ENCODE measurements around the gene MYO1E. TPM values are rescaled to one million over a fixed set of nuclear protein-coding genes. Genes with fewer than 3 reads are reported as not detected.
"Not testable (repeated sequence)": the region's sequence is repeated elsewhere in the genome, so short reads cannot be mapped to it uniquely, and the experiment has no call there.

MYO1E gene
- total RNA-seq, 1 donor from 2014 or later = 190 TPM

GRCh38 chr15:59166166-59166565 lies 206.5 kb downstream of the MYO1E start:
- Histone ChIP-seq H3K36me3 (ENCODE audit: control insufficient read depth, insufficient read depth, low read length) (peaks cover 3% of the 10 kb centered on the region), H3K4me3 (ENCODE audit: low read depth, low read length) (no peak overlapping the region), H3K27me3 (ENCODE audit: control insufficient read depth, insufficient read depth, low read length) (no peaks in the 10 kb centered on the region)
- DNase-seq (ENCODE audit: low read depth) = no peak
- TF ChIP-seq CTCF (IDR thresholded peaks at IDR 0.05; ENCODE audit: insufficient read depth, low read length, poor library complexity, severe bottlenecking) = no peak

DNA sequence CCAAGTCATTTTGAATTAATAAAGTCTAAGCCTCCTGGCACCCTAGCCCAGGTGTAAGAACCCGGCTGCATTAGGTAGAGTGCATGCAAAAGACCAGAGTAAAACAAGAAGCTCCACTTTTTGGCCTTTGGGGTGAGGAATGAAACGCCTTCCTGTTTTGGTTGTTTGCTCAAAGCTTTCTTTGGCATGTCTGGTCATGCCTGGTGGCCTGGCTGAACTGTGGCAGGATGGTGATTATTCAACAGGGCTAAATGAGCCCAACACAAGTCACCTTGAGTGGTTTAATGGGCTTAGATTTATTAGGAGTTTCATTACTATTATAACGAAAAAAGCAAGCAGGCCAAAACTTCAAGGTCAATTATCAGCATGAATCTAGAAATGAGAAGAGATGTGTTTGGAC lies 206.9 kb downstream of the MYO1E start:
- no peak overlapping the region for H3K4me3 ChIP-seq (ENCODE audit: low read depth, low read length)
- TF ChIP-seq CTCF (IDR thresholded peaks at IDR 0.05; ENCODE audit: insufficient read depth, low read length, poor library complexity, severe bottlenecking) = no peak
- DNase-seq (ENCODE audit: low read depth) = no peak
- H3K36me3 ChIP-seq (ENCODE audit: control insufficient read depth, insufficient read depth, low read length) = peaks cover 3% of the 10 kb centered on the region
- H3K27me3 ChIP-seq (ENCODE audit: control insufficient read depth, insufficient read depth, low read length) = no peaks in the 10 kb centered on the region

- not testable (repeated sequence) for H3K36me3 ChIP-seq (ENCODE audit: control insufficient read depth, insufficient read depth, low read length); DNase-seq (ENCODE audit: low read depth); H3K4me3 ChIP-seq (ENCODE audit: low read depth, low read length); H3K27me3 ChIP-seq (ENCODE audit: control insufficient read depth, insufficient read depth, low read length)
These were observed 210.6 kb downstream of the MYO1E start for GRCh38 chr15:59162080-59162479.

GRCh38 chr15:59160880-59161593 lies 211.6 kb downstream of the MYO1E start:
- peaks cover 6% of the 10 kb centered on the region for H3K36me3 ChIP-seq (ENCODE audit: control insufficient read depth, insufficient read depth, low read length)
- no peak for DNase-seq (ENCODE audit: low read depth)
- H3K4me3 ChIP-seq (ENCODE audit: low read depth, low read length) = no peak overlapping the region
- H3K27me3 ChIP-seq (ENCODE audit: control insufficient read depth, insufficient read depth, low read length) = no peaks in the 10 kb centered on the region
- peak; percentile 50 for TF ChIP-seq CTCF (IDR thresholded peaks at IDR 0.05; ENCODE audit: insufficient read depth, low read length, poor library complexity, severe bottlenecking)

- Histone ChIP-seq H3K36me3 (ENCODE audit: control insufficient read depth, insufficient read depth, low read length) (peaks cover 7% of the 10 kb centered on the region), H3K4me3 (ENCODE audit: low read depth, low read length) (no peak overlapping the region), H3K27me3 (ENCODE audit: control insufficient read depth, insufficient read depth, low read length) (no peaks in the 10 kb centered on the region)
- DNase-seq (ENCODE audit: low read depth) = no peak
- no peak for TF ChIP-seq CTCF (IDR thresholded peaks at IDR 0.05; ENCODE audit: insufficient read depth, low read length, poor library complexity, severe bottlenecking)
These were observed 213.5 kb downstream of the MYO1E start for GRCh38 chr15:59159210-59159609.

DNA sequence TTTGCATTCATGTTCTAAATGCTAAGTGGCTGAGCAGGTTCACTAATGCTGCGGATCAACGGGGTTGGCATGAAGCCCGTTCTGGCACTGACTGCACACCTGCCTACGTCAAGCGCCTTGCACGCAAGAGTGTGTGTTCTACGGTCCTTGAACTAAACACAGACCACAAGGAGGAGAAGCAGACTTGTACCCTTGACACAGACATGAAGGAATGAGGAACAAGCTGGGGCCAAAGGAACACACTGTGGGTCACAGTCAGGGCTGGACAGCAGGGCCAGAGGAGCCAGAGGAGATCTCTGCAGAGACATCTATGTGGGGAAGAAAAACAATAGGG lies 214.0 kb downstream of the MYO1E start:
- Histone ChIP-seq H3K4me3 (ENCODE audit: low read depth, low read length) (no peak overlapping the region), H3K36me3 (ENCODE audit: control insufficient read depth, insufficient read depth, low read length) (peaks cover 6% of the 10 kb centered on the region), H3K27me3 (ENCODE audit: control insufficient read depth, insufficient read depth, low read length) (no peaks in the 10 kb centered on the region)
- TF ChIP-seq CTCF (IDR thresholded peaks at IDR 0.05; ENCODE audit: insufficient read depth, low read length, poor library complexity, severe bottlenecking) = no peak
- no peak for DNase-seq (ENCODE audit: low read depth)
